ENCODE data around the gene IFNAR2. TPM values are rescaled to one million over a fixed set of nuclear protein-coding genes. Genes with fewer than 3 reads are reported as not detected.

IFNAR2 gene
- polyA plus RNA-seq, 3 donors = 47.7 to 79.8 (median 59.5) TPM

DNA sequence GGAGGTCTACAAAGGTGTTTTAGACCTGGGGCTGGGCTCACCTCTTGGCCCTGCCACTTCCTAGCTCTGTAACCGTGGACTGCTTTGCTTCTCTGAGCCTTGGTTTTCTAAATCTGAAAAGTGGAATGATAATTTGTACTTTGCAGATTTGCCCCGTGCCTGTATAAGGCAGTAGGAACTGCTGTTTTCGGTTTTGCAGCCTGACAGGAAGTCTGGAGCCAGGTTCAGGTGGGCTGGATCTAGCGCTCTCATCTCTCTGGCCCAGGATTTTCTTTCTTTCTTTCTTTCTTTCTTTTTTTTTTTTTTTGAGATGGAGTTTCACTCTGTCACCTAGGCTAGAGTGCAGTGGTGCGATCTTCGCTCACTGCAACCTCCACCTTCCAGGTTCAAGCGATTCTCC lies 17.2 kb downstream of the IFNAR2 start:
- peaks cover 22 to 33% of the 10 kb centered on the region in 2 donors for H3K4me1 ChIP-seq (ENCODE audit: control insufficient read depth in 1 of 2, insufficient read depth in 2 of 2, low read length in 2 of 2)
- peaks cover 55% of the 10 kb centered on the region for H3K79me2 ChIP-seq (ENCODE audit: insufficient read depth, low read length)
- no peaks in the 10 kb centered on the region for H3K9me3 ChIP-seq (replicated peaks in 1 of 2; ENCODE audit: control insufficient read depth in 1 of 2, insufficient read depth in 1 of 2, low read length in 2 of 2)
- H4K20me1 ChIP-seq (ENCODE audit: insufficient read depth, low read length) = peaks cover 45% of the 10 kb centered on the region
- Mint-ChIP-seq H3K27ac (peak overlapping the region in 3 of 7 donors; percentile 0 to 78 (median 74)), H3K27me3 (ENCODE audit: low read depth in 3 of 3) (peaks cover 0 to 3% (median 0%) of the 10 kb centered on the region in 3 donors), H3K4me3 (no peak overlapping the region), H3K9me3 (no peaks in the 10 kb centered on the region), H3K36me3 (peaks cover 86 to 99% of the 10 kb centered on the region in 2 donors), H3K4me1 (peaks cover 34% of the 10 kb centered on the region)
- TF ChIP-seq, protein P1, sequence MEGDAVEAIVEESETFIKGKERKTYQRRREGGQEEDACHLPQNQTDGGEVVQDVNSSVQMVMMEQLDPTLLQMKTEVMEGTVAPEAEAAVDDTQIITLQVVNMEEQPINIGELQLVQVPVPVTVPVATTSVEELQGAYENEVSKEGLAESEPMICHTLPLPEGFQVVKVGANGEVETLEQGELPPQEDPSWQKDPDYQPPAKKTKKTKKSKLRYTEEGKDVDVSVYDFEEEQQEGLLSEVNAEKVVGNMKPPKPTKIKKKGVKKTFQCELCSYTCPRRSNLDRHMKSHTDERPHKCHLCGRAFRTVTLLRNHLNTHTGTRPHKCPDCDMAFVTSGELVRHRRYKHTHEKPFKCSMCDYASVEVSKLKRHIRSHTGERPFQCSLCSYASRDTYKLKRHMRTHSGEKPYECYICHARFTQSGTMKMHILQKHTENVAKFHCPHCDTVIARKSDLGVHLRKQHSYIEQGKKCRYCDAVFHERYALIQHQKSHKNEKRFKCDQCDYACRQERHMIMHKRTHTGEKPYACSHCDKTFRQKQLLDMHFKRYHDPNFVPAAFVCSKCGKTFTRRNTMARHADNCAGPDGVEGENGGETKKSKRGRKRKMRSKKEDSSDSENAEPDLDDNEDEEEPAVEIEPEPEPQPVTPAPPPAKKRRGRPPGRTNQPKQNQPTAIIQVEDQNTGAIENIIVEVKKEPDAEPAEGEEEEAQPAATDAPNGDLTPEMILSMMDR (IDR thresholded peaks at IDR 0.05) = no peak
- H3K4me2 ChIP-seq (replicated peaks; ENCODE audit: extremely low read depth, low read length, poor library complexity, severe bottlenecking) = no peak overlapping the region
- H3K4me3 ChIP-seq (replicated peaks in 1 of 3; ENCODE audit: low read depth in 2 of 3, low read length in 3 of 3) = no peak overlapping the region
- intact Hi-C loops (cut with micrococcal nuclease) = no loop called here
- no peak overlapping the region for H2AFZ ChIP-seq (ENCODE audit: insufficient read depth, low read depth, low read length, poor library complexity, severe bottlenecking)
- peaks cover 65 to 97% of the 10 kb centered on the region in 2 donors for H3K36me3 ChIP-seq (replicated peaks in 1 of 2; ENCODE audit: control insufficient read depth in 1 of 2, insufficient read depth in 2 of 2, low read length in 2 of 2)
- WGBS (ENCODE audit: insufficient coverage) = 88% methylated on average over 1 of the region's 7 CpGs
- H3K27me3 ChIP-seq (ENCODE audit: control insufficient read depth in 2 of 2, insufficient read depth in 2 of 2, low read length in 2 of 2) = no peaks in the 10 kb centered on the region
- peak overlapping the region in 1 of 2 donors; percentile 60 for H3K27ac ChIP-seq (ENCODE audit: low read depth in 1 of 2, low read length in 2 of 2)
- DNase-seq = no peak
- no peak overlapping the region for H3K9ac ChIP-seq (ENCODE audit: insufficient read depth, low read length, poor library complexity, severe bottlenecking)

DNA sequence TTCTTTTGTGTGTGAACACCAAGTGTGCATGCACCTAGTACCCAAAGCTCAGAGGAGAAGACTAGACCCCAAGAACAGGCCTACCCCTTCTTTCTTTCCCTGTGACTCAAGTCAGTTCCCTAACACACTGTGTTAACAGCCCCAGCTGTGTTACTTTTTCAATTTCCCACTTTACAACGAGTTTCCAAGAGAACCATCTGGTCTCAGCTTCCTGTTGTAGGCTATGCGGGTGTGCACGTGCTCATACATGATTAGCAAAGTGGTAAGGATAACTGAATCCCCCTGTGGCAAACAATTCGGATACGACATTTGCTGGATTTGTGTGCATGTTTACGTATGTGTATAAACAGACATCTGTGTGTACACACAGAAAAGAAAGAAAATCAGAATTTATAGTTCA lies 17.9 kb downstream of the IFNAR2 start:
- peaks cover 52% of the 10 kb centered on the region for H3K79me2 ChIP-seq (ENCODE audit: insufficient read depth, low read length)
- H3K27me3 Mint-ChIP-seq (ENCODE audit: low read depth in 3 of 3) = peaks cover 0 to 3% (median 0%) of the 10 kb centered on the region in 3 donors
- peaks cover 22 to 33% of the 10 kb centered on the region in 2 donors for H3K4me1 ChIP-seq (ENCODE audit: control insufficient read depth in 1 of 2, insufficient read depth in 2 of 2, low read length in 2 of 2)
- DNase-seq = no peak
- H3K4me1 Mint-ChIP-seq = peaks cover 34% of the 10 kb centered on the region
- intact Hi-C loops (cut with micrococcal nuclease) = no loop called here
- H4K20me1 ChIP-seq (ENCODE audit: insufficient read depth, low read length) = peaks cover 40% of the 10 kb centered on the region
- H3K9me3 Mint-ChIP-seq = no peaks in the 10 kb centered on the region
- TF ChIP-seq, protein P1 (IDR thresholded peaks at IDR 0.05) = no peak
- H3K36me3 Mint-ChIP-seq = peaks cover 89 to 100% of the 10 kb centered on the region in 2 donors
- no peak overlapping the region for H2AFZ ChIP-seq (ENCODE audit: insufficient read depth, low read depth, low read length, poor library complexity, severe bottlenecking)
- H3K27ac Mint-ChIP-seq = peak overlapping the region in 5 of 7 donors; percentile 23 to 80 (median 42)
- H3K4me3 ChIP-seq (replicated peaks in 1 of 3; ENCODE audit: low read depth in 2 of 3, low read length in 3 of 3) = no peak overlapping the region
- H3K9me3 ChIP-seq (replicated peaks in 1 of 2; ENCODE audit: control insufficient read depth in 1 of 2, insufficient read depth in 1 of 2, low read length in 2 of 2) = no peaks in the 10 kb centered on the region
- no peak overlapping the region for H3K4me2 ChIP-seq (replicated peaks; ENCODE audit: extremely low read depth, low read length, poor library complexity, severe bottlenecking)
- no CpG with 5 or more reads among the region's 6 CpGs for WGBS (ENCODE audit: insufficient coverage)
- H3K27me3 ChIP-seq (ENCODE audit: control insufficient read depth in 2 of 2, insufficient read depth in 2 of 2, low read length in 2 of 2) = no peaks in the 10 kb centered on the region
- peaks cover 70 to 100% of the 10 kb centered on the region in 2 donors for H3K36me3 ChIP-seq (replicated peaks in 1 of 2; ENCODE audit: control insufficient read depth in 1 of 2, insufficient read depth in 2 of 2, low read length in 2 of 2)
- H3K9ac ChIP-seq (ENCODE audit: insufficient read depth, low read length, poor library complexity, severe bottlenecking) = no peak overlapping the region
- H3K4me3 Mint-ChIP-seq = no peak overlapping the region
- peak overlapping the region in 1 of 2 donors; percentile 51 for H3K27ac ChIP-seq (ENCODE audit: low read depth in 1 of 2, low read length in 2 of 2)
